ENCODE results near the gene ULK3. TPM values are rescaled to one million over a fixed set of nuclear protein-coding genes. Genes with fewer than 3 reads are reported as not detected.
A peak's percentile ranks its signal among the peaks of the same experiment; 100 is the strongest.

ULK3 gene
- total and polyA plus RNA-seq, 9 donors = 28.8 to 44.9 (median 35.7) TPM

DNA sequence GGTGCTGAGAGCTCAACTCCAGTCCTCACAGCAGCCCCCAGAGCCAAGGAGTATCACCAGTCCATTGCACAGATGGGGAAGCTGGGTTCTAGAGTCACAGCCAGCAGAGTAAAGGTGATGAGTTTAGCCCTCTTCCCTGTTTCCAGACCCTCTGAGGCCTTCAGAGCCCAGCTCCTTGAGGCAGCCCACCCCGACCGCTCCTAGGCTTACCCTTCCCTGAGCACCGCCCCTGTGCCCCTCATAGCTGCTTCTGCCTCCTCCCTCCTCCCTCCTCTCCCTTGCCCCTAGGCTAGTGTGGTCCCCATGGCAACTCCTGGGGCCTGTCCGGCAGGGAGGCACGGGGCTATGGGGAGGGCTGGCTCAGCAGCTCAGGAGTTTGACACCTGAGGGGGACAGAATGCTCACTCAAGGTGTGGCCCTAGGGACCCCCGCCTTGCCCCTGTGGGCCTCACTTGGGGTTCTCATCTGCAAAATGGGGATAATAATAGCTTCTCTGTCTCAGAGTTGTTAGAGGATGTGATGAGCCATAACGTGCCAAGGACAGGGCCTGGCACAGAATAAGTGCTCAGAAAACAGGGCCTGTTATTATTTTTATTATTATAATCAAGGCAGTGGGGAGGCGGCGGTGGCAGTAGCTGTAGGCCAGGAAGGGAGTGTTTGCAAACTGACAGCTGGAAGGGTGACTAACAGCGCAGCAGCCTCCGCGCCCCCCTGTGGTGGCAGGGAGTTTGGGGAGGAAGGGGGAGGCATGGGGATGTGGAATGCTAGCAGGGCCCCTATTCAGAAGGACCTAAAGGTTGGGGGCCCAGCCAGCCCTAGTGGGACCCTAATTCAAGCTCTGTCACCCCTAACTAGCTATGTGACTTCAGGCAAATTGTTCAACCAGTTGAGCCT, 49.6 kb downstream of the ULK3 start:
- H3K9me3 ChIP-seq (replicated peaks; ENCODE audit: control insufficient read depth, low read depth, low read length) = no peaks in the 10 kb centered on the region
- H3K27me3 ChIP-seq (ENCODE audit: control insufficient read depth, insufficient read depth, low read length) = no peaks in the 10 kb centered on the region
- DNase-seq = no peak
- peaks cover 21% of the 10 kb centered on the region for H3K36me3 ChIP-seq (ENCODE audit: control insufficient read depth, insufficient read depth, low read length)
- H3K4me1 ChIP-seq (ENCODE audit: control insufficient read depth, insufficient read depth, low read length) = peaks cover 29% of the 10 kb centered on the region
- H3K4me3 ChIP-seq (ENCODE audit: low read length) = no peak overlapping the region
- WGBS (ENCODE audit: insufficient coverage) = 67% methylated on average over 7 of the region's 12 CpGs
- H3K27ac ChIP-seq (ENCODE audit: low read length) = no peak overlapping the region

DNA sequence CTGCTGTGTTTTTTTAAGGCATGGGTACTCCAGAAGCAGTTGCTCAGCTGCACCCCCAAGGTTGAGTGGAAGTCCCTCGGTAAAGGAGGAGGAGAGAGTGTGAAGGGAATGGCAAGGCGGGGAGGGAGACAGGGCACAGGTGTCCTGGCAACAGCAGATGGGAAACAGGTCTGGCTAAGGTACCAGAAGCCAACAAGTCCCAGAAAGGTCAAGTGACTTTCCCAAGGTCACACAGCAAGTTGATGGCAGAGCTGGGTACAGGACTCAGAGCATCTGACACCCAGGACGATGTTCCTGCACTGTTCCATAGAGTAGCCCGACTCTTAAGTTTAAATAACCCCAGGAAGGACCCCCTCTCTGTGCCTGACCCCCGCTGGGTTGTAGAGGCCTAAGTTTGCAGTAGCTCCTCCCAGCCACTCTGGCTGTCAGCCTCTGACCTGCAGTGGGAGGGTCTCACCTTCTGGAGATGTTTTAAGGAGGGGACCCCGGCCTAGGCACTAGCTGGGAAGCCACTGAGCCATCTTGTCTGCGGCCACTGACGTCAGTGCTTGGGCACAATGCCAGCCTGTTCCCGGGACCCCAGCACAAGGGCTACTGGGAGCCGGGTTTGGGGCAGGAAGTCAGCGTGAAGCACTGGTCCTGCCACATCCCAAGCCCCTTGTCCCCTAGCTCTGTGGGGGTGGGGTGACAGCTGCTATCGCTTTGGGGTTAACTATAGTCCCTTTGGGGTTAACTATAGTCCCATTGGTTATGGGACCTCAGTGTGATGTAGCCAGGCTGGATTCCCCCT, 50.5 kb downstream of the ULK3 start:
- no peak overlapping the region for H3K27ac ChIP-seq (ENCODE audit: low read length)
- WGBS (ENCODE audit: insufficient coverage) = 77% methylated on average over 7 of the region's 12 CpGs
- H3K4me1 ChIP-seq (ENCODE audit: control insufficient read depth, insufficient read depth, low read length) = peaks cover 39% of the 10 kb centered on the region
- no peak for DNase-seq
- H3K9me3 ChIP-seq (replicated peaks; ENCODE audit: control insufficient read depth, low read depth, low read length) = no peaks in the 10 kb centered on the region
- peaks cover 16% of the 10 kb centered on the region for H3K36me3 ChIP-seq (ENCODE audit: control insufficient read depth, insufficient read depth, low read length)
- no peaks in the 10 kb centered on the region for H3K27me3 ChIP-seq (ENCODE audit: control insufficient read depth, insufficient read depth, low read length)
- no peak overlapping the region for H3K4me3 ChIP-seq (ENCODE audit: low read length)

DNA sequence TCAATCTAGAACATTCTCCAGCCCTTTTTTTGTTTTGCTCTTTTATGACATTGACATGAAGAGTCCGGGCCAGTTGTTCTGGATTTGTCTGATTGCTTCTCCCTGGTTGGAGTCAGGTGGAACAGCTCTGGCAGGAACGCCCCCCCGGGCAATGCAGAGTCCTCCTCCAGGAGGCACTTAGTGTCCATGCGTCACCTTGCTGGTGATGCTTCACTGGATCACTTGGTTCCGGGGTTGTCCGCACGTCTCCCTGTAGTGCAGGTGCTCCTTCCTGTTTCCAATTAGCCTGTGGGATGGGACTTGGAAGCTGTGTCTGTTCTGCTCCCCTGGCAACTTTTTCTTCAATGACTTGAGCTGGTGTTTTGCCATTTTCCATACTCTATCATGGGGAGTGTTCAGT, 51.3 kb downstream of the ULK3 start:
- peaks cover 21% of the 10 kb centered on the region for H3K36me3 ChIP-seq (ENCODE audit: control insufficient read depth, insufficient read depth, low read length)
- no peak overlapping the region for H3K27ac ChIP-seq (ENCODE audit: low read length)
- DNase-seq = no peak
- no peaks in the 10 kb centered on the region for H3K9me3 ChIP-seq (replicated peaks; ENCODE audit: control insufficient read depth, low read depth, low read length)
- peaks cover 46% of the 10 kb centered on the region for H3K4me1 ChIP-seq (ENCODE audit: control insufficient read depth, insufficient read depth, low read length)
- no peaks in the 10 kb centered on the region for H3K27me3 ChIP-seq (ENCODE audit: control insufficient read depth, insufficient read depth, low read length)
- H3K4me3 ChIP-seq (ENCODE audit: low read length) = no peak overlapping the region
- WGBS (ENCODE audit: insufficient coverage) = 72% methylated on average over 7 of the region's 7 CpGs

DNA sequence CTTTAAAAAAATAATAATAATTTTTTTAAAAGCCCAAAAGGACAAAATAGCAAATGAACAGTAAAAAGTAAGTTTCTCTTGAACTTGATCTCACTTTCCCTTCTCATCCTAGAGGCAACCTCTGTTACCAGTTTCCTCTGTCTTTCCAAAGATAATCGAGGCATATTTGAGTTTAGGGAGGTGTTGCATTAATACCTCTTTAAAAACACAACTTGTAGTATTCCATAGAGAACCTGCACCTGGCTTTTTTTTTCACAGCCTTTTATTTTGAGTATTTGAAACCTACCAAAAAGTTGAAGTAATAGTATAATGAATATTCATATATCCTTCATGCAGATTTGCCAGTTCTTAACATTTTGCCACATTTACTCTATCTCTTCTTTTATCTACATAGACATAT, 51.9 kb downstream of the ULK3 start:
- Histone ChIP-seq H3K27me3 (ENCODE audit: control insufficient read depth, insufficient read depth, low read length) (no peaks in the 10 kb centered on the region), H3K4me1 (ENCODE audit: control insufficient read depth, insufficient read depth, low read length) (peaks cover 53% of the 10 kb centered on the region), H3K9me3 (replicated peaks; ENCODE audit: control insufficient read depth, low read depth, low read length) (no peaks in the 10 kb centered on the region), H3K36me3 (ENCODE audit: control insufficient read depth, insufficient read depth, low read length) (peaks cover 26% of the 10 kb centered on the region), H3K4me3 (ENCODE audit: low read length) (no peak overlapping the region), H3K27ac (ENCODE audit: low read length) (no peak overlapping the region)
- no CpG with 5 or more reads among the region's 1 CpG for WGBS (ENCODE audit: insufficient coverage)
- no peak for DNase-seq

DNA sequence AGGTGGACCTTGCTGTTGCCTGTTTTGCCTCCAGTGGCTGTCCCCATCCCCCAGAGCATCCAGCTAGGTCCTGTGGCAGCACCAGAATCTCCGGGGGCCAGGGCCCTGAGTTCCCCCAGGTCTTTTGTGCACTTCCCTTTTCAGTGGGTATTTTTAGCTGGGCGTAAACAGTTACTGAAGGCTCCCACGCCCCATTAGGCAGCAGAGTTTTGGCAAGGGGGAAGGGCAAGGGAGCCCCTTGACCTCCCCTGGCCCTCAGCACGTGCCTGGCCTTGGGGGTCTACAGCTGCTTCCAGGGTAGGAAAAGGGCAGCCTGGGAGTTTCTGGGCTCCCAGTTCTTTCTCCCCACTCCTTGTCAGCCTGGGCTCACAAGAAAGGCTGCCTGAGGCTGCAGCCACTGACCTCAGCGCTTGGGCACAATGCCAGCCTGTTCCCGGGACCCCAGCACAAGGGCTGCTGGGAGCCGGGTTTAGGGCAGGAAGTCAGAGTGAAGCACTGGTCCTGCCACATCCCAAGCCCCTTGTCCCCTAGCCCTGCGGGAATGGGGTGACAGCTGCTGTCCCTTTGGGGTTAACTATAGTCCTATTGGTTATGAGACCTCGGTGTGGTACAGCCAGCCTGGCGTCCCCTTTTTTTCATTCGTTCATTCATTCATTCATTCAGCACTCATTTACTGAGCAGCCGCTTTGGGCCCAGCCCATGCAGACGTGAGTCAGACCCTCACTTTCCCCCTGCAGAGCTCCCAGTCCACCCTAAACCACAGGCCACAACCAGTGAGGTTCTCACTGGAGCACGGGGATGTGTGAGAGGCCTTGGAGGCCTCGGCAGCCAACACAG, 52.7 kb downstream of the ULK3 start:
- Histone ChIP-seq H3K9me3 (replicated peaks; ENCODE audit: control insufficient read depth, low read depth, low read length) (no peaks in the 10 kb centered on the region), H3K4me3 (ENCODE audit: low read length) (no peak overlapping the region), H3K4me1 (ENCODE audit: control insufficient read depth, insufficient read depth, low read length) (peaks cover 55% of the 10 kb centered on the region), H3K36me3 (ENCODE audit: control insufficient read depth, insufficient read depth, low read length) (peaks cover 30% of the 10 kb centered on the region), H3K27ac (ENCODE audit: low read length) (peak overlapping the region; percentile 80), H3K27me3 (ENCODE audit: control insufficient read depth, insufficient read depth, low read length) (no peaks in the 10 kb centered on the region)
- WGBS (ENCODE audit: insufficient coverage) = 11% methylated on average over 2 of the region's 15 CpGs
- DNase-seq = peak; percentile 78

DNA sequence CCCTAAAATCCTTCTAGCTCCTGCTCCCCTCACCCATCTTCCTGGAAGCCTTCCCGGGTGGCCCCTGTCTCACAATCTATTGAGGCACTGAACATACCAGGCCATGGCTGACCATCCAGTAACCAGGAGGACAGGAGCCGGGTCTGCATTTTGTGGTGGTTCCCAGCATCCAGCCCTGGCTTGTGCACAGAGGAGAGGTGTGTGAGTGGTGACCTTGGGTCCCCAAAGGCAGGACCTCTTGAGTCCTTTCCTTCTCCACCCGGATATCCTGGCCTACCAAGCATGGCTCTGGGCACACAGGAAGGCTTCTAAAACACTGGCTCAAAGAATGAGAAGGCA, 53.2 kb downstream of the ULK3 start:
- Histone ChIP-seq H3K4me3 (ENCODE audit: low read length) (no peak overlapping the region), H3K4me1 (ENCODE audit: control insufficient read depth, insufficient read depth, low read length) (peaks cover 61% of the 10 kb centered on the region), H3K27me3 (ENCODE audit: control insufficient read depth, insufficient read depth, low read length) (no peaks in the 10 kb centered on the region), H3K27ac (ENCODE audit: low read length) (peak overlapping the region; percentile 80), H3K36me3 (ENCODE audit: control insufficient read depth, insufficient read depth, low read length) (peaks cover 35% of the 10 kb centered on the region), H3K9me3 (replicated peaks; ENCODE audit: control insufficient read depth, low read depth, low read length) (no peaks in the 10 kb centered on the region)
- WGBS (ENCODE audit: insufficient coverage) = 100% methylated on average over 1 of the region's 3 CpGs
- no peak for DNase-seq

DNA sequence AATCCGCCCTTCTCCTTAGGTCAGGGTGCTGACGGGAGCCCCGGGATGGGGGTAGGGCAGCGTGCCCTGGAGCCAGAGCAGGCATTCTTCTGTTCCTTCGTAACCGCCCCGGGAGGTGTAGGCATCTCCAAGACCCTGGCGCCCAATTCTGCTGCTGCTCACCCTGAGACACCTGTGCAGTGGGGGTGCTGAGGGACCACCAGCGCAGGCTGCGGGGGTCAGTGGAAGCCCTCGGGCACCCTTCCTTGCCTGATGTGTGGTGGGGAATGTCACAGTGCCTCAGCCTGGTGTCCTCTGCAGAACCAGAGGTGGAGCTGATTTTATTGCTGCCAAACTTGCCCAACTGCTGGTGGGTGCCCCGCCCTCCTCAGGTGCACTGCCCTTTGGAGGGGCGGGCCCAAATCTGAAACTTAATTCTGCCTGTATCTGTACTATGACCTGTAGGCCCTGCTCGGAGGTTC, 53.8 kb downstream of the ULK3 start:
- H3K4me3 ChIP-seq (ENCODE audit: low read length) = no peak overlapping the region
- peaks cover 66% of the 10 kb centered on the region for H3K4me1 ChIP-seq (ENCODE audit: control insufficient read depth, insufficient read depth, low read length)
- 62% methylated on average over 14 of the region's 14 CpGs for WGBS (ENCODE audit: insufficient coverage)
- DNase-seq = no peak
- H3K27me3 ChIP-seq (ENCODE audit: control insufficient read depth, insufficient read depth, low read length) = no peaks in the 10 kb centered on the region
- H3K36me3 ChIP-seq (ENCODE audit: control insufficient read depth, insufficient read depth, low read length) = peaks cover 36% of the 10 kb centered on the region
- H3K27ac ChIP-seq (ENCODE audit: low read length) = peak overlapping the region; percentile 29
- H3K9me3 ChIP-seq (replicated peaks; ENCODE audit: control insufficient read depth, low read depth, low read length) = no peaks in the 10 kb centered on the region

DNA sequence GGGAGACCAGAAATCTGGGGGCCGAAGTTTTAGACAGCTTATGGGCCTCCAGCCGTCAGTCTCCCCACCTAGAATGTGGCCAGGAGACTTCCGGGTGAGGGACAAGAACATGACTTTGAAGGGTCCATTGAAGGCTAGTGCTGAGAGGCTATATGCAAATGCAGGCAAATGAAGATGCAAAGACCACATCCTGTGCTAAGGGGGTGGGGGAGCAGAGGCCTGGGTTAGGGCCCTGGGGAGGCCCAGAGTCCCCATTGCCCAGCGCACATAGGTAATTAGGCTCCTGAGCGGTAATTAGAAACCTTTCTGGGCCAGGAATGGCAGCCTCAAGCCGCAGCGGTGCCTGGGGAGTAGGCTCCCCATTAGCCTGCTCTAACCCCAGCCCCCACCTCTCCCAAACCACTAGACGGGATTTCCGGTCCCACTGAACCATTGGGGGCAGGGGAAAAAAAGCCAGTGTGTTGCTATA, 54.2 kb downstream of the ULK3 start:
- no peak overlapping the region for H3K4me3 ChIP-seq (ENCODE audit: low read length)
- 53% methylated on average over 3 of the region's 9 CpGs for WGBS (ENCODE audit: insufficient coverage)
- peaks cover 36% of the 10 kb centered on the region for H3K36me3 ChIP-seq (ENCODE audit: control insufficient read depth, insufficient read depth, low read length)
- no peaks in the 10 kb centered on the region for H3K9me3 ChIP-seq (replicated peaks; ENCODE audit: control insufficient read depth, low read depth, low read length)
- no peaks in the 10 kb centered on the region for H3K27me3 ChIP-seq (ENCODE audit: control insufficient read depth, insufficient read depth, low read length)
- no peak for DNase-seq
- peak overlapping the region; percentile 43 for H3K27ac ChIP-seq (ENCODE audit: low read length)
- H3K4me1 ChIP-seq (ENCODE audit: control insufficient read depth, insufficient read depth, low read length) = peaks cover 70% of the 10 kb centered on the region

DNA sequence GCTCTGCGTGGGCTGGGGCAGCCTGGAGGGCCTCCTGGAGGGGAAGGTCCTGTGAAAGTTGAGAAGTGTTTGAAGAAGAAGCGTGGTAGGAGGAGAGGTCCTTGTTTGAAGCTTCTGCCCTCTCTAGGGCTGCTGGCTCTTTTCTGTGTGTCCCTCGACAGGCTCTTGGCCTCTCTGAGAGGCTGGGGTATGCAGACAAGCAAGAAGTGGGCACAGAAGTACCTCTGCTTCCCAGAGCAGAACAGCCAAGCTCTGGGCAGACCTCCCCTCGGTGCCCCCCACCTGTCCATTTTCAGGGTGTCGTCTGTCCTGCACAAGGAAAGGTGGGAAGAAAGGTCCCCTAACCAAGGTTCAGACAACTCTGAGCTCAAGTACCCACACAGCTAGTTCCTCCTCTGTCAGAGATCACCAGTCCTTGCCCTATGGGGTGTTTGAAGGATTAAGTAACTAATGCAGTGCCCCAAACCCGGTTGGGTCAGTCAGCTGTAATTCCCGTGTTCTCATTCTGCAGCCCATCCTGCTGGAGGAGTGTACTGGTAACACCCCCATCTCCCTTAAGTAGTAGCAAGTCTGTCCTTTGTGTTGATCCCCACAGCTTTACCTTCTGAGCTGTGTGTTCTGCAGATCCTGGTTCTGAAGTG, 54.8 kb downstream of the ULK3 start:
- H3K27me3 ChIP-seq (ENCODE audit: control insufficient read depth, insufficient read depth, low read length) = no peaks in the 10 kb centered on the region
- DNase-seq = no peak
- H3K27ac ChIP-seq (ENCODE audit: low read length) = peak overlapping the region; percentile 43
- H3K4me1 ChIP-seq (ENCODE audit: control insufficient read depth, insufficient read depth, low read length) = peaks cover 76% of the 10 kb centered on the region
- peaks cover 36% of the 10 kb centered on the region for H3K36me3 ChIP-seq (ENCODE audit: control insufficient read depth, insufficient read depth, low read length)
- 49% methylated on average over 3 of the region's 7 CpGs for WGBS (ENCODE audit: insufficient coverage)
- H3K9me3 ChIP-seq (replicated peaks; ENCODE audit: control insufficient read depth, low read depth, low read length) = no peaks in the 10 kb centered on the region
- H3K4me3 ChIP-seq (ENCODE audit: low read length) = no peak overlapping the region

Data from muscle of leg (tissue), 11 donors.